ENCODE measurements around the gene ARSB. TPM values are rescaled to one million over a fixed set of nuclear protein-coding genes. Genes with fewer than 3 reads are reported as not detected.
"Not testable (repeated sequence)": the region's sequence is repeated elsewhere in the genome, so short reads cannot be mapped to it uniquely, and the experiment has no call there.

ARSB gene
- polyA plus RNA-seq, 1 donor = 19.4 TPM

DNA sequence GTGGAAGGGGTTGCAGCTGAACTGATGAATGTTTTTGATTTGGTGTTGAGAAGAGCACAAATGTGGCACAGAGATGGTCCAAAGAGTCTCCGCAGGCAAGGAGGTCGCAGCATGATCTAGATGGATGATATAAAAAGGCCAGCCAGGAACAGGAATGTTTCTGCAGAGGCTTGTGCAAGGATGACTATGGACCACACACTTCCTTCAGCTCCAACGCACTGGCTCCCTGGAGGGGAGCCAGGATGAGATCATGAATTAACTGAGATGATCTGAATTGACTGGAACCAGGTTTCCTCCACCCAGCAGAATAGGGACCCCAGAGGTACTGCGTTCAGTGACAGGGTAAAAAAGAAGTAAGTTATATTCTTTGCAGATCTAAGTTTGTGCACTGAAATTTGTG is 89.0 kb downstream of the ARSB start:
- peak; percentile 67 for DNase-seq

DNA sequence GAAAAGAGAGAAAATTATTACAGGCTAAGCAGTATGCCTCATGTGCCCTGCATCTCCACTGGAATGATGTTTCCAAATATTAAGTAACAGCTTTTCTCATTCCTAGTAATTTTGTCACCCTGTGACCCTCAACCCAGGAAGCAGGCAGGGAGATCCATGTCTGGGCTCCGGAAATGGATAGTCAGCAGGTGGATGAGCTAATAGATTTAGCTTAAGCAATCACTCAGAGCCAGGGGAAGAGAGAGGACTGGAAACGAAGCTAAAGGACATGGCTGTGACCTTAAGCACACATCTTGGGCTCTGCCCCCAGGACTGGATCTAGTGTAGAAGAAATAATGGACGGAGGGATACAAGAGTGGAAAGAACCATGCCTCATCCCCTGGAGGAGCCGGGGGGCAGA is 89.5 kb downstream of the ARSB start:
- no peak for DNase-seq

DNA sequence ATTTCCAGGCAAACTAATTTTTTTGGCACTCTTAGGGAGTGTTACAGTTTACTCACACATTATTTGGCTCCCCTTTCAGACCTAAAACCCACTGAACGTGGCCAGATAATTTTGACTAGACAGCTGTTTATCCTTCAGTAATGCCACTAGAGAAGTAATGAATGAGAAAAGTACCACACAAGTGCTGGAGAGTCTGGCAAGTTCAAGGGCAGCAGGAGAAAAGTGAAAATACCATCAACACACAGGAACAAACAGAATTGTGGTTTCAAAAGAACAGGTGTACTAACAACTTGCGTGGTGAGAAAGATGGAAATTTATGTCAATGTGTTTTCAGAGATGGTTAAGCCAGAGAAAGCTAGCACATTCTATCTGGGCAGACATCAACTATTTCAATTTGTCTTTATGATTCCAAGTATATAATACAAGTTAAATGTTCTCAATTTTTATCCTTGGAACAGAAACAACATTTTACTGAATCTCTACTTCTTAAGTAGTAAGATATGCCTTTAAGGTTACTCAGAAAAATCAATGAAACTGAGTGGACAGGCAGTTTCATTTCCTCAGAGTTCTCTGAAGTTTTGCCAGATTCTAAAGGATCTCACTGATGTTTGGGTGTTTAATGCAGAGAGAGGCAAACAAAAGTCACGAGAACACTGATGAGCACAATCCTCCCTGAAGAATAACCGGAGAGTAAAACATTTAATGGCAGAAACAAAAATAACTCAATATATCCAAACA is 91.0 kb downstream of the ARSB start:
- peak; percentile 48 for DNase-seq

DNA sequence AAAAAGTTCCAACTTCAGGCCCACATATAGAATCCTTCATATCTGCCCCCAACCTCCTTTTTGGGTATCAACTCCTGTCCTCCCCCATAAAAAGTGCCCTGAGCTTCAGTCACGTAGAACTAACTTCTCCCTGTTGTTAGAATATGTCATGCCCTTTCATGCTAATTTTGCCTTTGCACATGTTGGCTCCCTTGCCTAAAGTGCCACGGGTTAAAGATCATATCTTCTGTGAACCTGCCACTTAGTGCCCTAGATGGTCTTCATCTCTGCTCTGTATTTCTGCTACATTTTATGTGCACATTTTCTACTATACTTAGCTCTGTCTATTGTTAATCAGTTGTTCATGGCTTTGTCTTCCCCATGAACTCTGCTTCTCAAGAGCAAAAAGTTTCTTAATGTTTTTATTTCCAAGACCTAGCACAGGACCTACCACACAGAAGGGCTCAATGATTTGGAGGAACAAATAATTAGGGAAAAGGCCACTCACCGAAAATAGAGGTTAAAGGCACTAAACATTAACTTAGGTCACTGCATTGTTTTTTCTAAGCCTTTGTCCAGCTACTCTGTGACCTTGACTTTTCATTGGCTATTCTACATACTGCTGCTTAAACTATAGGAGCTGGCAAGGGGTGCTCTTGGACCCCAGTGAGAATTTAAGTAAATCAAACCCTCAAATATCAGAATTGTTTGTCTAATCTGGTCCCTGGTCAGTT is 94.3 kb downstream of the ARSB start:
- no peak for DNase-seq

DNA sequence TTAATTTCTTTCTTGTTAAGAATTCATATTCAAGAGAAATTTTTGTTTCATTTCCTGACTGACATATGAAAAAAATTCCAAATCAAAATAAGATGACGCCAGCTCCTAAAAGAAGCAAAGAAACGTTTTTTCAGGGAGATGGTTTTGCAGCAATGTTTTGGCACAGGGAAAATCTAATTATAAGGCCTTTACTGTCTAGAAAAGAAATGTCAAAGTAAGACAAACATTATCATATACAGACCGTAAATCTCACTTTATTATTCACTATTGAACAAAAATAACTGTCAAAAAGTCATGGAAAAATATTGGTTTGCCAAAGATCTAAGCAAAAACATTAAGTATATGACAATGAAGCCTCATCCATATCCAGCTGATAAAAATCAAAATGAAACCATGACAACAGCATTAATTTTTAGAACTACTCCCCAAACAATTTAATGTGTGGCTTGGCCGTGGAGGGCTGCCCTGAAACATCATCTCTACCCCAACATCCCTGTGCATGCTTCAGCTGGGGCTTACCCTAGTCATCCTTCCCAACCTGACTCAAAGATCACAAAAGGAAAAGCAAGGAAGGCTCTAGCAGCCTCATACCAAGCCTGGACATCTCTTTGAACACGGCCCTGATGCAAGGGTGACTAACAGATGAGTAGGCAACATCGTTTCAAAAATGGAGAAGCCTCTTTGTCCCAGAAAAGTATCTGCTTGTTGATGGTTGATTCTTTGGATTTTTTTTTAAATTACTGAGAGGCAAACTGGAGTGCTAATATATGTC is 95.6 kb downstream of the ARSB start:
- DNase-seq = no peak

DNA sequence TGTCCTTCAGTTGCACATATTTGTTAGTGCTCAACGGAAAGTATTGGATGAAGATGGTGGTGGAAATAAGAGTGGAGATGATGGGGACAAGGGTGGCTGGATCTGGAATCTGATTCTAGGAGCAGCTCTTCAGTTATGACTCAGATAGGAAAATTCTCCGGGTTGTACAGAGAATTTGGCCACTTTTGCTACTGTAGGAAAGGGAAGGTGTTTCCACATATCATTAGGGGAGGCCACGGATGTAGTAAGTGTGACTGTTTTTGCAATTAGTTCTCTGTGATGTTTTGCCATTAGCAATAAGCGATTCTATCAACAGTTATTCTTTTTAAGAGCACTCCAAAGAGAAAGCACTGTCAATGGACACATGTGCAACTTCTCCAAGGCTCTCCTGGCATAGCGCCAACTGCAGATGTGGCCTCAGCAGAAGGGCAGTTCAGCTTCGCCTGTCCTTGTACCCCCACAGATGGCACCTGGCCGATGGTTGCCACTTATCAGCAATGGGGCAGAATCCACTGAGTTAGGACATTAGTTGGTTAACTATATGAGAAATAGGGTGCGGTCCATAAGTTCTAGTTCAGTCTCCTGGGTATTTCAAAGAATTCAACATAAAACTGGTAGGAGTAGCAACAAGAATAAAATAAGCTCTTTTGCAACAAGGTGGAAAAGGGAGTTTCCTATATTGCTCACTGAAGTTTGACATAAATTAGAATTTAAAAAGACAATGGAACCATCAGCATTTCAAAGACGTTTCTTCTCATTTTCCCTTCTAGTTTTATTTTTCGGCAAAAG is 96.3 kb downstream of the ARSB start:
- DNase-seq = peak; percentile 45

DNA sequence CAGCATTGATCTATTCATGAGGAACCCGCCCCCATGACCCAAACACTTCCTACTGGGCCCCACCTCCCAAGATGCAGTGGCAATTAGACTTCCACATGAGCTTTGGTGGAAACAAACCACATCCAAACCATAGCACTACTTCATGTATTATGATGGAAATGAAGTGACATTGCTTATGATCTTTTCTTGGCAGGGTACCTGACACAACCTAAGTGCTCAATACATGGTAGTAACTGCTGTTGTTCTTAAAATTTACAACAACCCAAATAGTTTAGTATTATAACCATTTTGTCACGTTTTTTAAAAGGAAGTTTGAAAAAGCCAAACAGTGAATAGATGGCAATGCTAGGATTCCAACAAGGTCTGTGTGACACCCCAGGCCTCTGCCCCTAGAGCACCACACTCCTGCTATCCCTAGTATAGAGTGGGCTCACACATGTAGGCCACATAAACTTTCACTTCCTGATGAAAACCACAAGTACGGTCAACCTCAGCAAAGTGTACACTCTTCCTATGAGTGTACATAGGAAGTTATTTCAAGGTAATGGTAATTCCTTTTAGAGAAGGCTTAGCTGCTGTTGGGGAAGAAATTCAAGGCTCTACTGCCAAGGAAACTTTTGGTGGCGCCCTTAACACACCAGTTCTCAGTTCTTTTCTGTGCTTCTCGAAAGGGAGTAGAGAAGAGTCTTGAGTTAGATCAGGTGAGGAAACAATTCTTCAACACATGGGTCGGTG is 97.6 kb downstream of the ARSB start:
- no peak for DNase-seq

DNA sequence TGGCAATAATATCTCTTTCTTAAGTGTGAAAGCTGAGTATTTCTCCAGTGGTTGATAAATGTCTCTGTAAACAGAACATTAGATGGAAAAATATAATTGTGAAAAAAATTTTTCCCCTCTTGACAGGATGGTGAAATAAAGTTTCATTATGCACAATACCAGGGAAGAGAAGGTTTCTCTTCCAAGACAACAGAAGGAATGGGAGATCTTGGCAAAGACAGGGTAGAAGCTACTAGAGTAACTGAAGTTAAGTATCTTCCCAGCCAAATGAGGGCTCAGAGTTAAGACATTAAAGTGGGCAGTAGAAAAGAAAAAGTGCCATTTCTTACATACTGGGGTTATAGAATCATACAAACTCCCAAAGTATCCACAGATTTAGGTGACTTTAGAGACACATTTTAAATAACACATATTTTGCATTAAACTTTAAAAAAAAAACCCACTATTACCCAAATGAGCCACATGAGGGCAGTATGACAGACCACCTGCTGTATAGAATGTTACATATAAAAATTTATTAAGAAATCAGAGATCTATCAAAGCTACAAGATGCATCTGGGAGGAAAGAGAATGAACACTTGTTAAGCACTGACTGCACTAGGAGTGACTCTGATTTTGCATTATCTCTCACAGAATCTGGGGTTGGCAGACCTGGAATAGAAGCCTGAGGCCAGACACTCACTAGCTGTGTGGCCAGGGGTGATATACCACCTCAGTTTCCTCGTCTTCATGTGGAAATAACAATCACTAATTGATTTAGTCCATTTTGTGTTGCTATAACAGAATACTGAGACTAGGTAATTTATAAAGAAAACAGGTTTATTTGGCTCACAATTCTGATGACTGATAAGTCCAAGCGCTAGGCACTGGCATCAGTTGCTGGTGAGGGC is 98.5 kb downstream of the ARSB start:
- DNase-seq = peak; percentile 50

DNA sequence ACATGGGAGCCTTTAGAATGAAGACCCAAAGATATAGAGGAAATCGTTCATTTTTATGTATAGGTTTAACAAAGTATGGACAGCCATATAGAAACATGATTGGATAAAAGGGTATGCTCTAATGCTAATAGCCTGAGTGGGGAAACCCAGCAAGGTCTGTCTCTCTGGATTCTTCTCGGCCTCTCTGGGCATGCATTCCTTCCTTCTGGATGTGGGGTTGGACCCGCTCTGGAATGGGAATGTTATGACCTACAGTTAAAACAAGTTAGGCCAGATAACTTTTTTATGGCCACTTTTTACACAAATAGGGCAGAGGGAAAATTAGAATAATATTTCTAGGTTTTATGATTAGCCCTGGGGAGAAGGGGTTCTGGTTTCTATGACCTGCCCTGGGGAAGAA is 103.2 kb downstream of the ARSB start:
- no peak for DNase-seq

DNA sequence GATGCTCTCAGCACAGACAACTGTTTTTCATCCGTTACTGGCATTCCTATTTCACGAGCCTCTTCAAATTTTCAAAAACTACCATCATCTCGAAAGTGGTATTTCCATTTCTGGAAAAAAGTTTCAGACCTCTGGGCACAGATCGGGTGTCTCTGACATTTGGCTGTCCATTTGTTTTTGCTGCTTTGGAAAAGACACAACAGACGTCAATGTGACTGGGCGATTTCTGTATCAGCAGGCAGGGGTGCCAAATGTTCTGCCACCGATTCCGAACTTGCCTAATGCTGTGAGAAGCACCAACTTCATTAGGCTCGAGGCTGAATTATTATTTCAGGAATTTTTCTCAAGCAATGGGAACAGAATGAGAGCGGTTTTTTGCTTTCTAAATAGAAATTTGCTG is 105.6 kb downstream of the ARSB start:
- peak; percentile 56 for DNase-seq

DNA sequence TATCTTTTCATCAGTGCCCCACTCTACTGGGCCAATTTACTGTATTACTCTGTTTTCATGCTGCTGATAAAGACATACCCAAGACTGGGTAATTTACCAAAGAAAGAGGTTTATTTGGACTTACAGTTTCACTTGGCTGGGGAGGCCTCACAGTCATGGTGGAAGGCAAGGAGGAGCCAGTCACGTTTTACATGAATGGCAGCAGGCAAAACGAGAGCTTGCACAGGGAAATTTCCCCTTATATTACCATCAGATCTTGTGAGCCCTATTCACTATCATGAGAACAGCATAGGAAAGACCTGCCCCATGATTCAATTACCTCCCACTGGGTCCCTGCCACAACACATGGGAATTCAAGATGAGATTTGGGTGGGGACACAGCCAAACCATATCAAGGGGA is 119.0 kb downstream of the ARSB start:
- DNase-seq = not testable (repeated sequence)

DNA sequence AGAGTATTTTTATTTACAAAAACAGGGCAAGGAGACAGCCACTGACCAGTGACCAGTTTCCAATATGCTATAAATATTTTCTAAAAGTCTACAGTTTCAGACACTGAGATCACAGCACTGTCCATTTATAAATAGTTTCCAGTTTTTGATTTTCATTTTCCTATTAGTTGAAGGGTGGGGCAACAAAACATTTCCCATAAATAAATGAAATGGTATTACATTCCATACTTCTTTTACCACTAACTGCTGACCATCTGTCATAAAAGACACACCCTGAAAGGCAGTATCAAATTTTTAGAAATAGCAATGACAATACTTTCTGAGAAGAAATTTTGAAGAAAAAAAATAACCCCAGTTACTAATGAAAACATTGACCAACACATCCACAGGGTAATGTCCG is 126.7 kb downstream of the ARSB start:
- no peak for DNase-seq

DNA sequence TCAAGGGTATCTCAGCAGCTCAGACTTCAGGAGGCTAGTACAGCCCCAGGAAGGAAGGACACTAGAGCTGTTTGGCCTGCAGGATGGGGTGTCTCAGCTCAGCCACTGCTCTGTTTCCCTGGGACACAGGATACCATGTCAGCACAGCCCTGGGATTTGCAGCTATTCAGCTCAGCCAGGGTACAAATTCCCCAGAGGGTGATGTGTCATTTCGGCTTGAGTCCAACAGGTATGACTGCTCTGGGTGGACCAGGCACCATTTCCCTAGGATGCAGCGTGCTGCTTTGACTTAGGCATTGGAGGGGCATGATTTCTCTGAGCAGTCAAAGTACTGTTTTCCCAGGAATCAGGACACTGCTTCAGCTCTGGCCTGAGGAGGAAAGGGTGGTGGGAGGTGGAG is 130.1 kb downstream of the ARSB start:
- DNase-seq = no peak

DNA sequence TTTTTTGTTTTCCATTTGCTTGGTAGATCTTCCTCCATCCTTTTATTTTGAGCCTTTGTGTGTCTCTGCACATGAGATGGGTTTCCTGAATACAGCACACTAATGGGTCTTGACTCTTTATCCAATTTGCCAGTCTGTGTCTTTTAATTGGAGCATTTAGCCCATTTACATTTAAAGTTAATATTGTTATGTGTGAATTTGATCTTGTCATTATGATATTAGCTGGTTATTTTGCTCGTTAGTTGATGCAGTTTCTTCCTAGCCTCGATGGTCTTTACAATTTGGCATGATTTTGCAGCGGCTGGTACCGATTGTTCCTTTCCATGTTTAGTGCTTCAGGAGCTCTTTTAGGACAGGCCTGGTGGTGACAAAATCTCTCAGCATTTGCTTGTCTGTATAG is 133.2 kb downstream of the ARSB start:
- DNase-seq = not testable (repeated sequence)

DNA sequence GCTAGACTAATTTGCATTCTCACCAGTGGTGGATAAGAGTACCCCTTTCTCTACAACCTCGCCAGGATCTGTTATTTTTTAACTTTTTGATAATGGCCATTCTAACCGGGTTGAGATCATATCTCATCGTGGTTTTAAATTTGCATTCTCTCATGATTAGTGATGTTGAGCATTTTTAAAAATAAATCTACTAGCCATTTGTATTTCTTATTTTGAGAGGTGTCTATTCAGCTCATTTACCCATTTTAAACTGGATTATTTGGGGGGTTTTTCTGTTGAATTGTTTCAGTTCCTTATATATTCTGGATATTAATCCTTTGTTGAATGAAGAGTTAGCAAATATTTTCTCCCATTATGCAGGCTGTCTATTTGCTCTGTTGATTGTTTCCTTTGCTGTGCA is 139.6 kb downstream of the ARSB start:
- DNase-seq = no peak

DNA sequence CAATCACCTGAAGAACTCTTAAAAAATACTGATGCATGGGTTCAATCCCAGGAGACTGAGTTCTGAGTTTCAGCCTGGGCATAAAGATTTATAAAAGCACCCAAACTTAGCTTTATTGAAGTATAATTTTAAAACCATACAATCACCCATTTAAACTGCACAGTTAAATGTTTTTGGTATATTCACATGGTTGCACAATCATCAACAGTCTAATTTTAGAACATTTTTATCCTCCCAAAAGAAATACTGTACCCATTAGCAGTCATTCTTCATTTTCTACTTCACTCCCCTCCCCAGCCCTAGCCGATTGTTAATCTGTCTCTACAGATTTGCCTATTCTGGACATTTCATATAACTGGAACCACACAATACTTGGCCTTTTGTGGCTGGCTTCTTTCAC is 141.7 kb downstream of the ARSB start:
- DNase-seq = no peak

DNA sequence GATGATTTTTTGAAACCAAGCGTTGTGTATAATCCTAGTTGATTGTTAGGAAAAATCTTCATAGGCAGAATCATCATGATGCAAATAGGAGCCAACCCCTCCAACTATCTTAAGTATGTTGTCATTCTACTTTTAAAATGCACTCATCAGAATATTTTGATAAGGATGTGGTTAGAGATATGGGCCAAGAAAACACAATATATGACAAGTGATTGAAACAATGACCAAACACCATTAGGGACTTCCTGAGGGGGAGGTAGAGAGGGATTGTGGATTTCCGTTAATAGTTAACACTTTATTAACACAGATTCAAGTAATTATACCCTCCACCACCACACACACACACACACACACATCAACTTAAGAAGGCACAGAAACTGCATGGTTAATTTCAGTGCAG is 143.3 kb downstream of the ARSB start:
- DNase-seq = no peak

DNA sequence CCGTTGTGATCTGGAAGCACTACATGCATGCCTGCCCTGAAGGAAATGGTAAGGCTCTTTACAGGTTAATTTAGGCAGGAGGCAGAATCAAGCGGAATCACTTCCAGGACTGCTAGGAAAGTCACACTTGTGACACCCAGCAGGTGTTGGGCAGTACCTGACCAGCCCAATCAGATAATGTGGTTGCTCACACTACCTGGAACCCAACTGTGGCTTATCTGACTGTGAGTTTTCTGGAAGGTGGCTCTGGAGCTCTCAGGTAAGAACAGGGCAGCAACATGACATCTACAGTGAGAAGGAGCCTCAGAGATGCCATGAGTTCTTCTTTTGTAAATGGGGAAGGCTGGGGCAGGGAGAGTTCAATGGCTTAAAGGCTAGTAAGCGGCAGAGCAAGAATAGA is 146.4 kb downstream of the ARSB start:
- no peak for DNase-seq

DNA sequence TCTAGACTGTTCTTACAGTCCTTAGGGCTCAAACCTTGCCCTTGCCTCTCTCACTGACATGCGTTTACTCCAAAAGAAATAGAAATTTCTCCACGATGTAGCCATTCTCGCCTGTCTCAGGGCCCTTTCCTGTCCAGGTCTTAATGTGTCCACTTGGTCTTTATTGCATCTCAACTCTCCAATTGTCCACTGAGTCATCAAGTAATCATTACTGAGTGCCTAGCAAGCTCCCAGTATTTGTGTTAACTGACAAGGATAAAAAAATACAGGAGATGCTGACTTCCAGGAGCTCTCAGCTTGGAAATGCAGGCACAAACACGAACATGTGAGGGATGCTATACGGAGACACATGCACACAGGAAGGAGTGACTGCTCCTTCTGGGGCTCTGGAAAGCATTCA is 147.3 kb downstream of the ARSB start:
- DNase-seq = no peak

DNA sequence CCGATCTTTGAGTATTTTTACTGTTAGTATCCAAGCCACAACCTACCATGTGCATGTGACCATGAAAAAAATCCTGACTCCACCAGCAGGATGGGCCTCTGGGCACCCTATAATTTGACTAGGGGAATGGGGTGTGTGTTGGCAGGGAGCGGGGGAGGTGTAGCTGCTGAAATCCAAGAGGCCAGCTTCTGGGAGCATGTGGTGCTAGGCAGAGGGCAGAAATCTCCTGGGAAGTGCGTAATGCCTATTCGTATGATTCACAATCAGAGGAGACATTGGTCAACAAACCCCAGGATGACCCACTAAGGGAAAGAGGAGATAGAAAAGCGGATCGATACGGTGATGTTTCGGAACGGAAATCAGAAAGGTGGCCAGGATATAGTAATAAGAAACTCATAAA is 149.9 kb downstream of the ARSB start:
- no peak for DNase-seq

DNA sequence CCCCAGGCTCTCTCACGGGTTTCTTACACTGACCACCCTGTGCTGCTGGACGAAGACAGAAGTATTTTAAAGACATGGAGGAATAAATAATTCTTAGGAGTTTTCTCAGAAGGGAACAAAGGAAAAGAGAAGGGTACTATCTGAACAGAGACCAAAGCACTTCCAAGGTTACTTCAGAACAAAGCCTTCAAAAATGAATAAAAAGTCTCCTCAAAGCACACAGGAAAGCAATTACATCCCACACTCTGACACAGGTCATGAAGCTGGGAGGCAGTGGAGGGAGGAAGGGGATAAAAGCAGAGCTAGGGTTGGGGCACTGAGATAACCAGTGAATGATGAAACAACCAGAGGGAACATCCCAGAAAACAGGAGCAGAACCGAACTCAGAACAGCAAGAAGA is 151.8 kb downstream of the ARSB start:
- DNase-seq = no peak
